Left cardiac atrium (tissue), 4 donors: Measurements from ENCODE around the gene PTAFR. TPM values are rescaled to one million over a fixed set of nuclear protein-coding genes. Genes with fewer than 3 reads are reported as not detected.
A peak's percentile ranks its signal among the peaks of the same experiment; 100 is the strongest.
"Not testable (repeated sequence)": the region's sequence is repeated elsewhere in the genome, so short reads cannot be mapped to it uniquely, and the experiment has no call there.

ENCODE experiments used
- ATAC-seq, 2 donors: fragments of 200-7000 bp; cut with Tn5 transposase; one replicate each; pipeline ENCODE4 v1.9.1; 2020; ENCODE audit warnings: mild to moderate bottlenecking in 2 of 2, moderate library complexity in 2 of 2
- DNase-seq: peaks from one replicate; pipeline ENCODE4 v3.0.0-alpha.2; 2020
- intact Hi-C, 2 donors: fragments of 100-400 bp; cut with DNase I; formaldehyde crosslinking; loops; one replicate each; pipeline versions ENCODE4 v1.14.1 to v1.15.1; 2022 to 2023
- total RNA-seq, 2 donors: library from RNA; stranded (reverse); fragmentation: NEBNext Ultra II Directional; extraction: Animal tissue kit (Norgen Biotek cat#: 25700); gene quantifications; one replicate each; pipeline ENCODE4 v1.2.1, GENCODE V29; 2021
- donor health status: DM: no; HTN: yes; CAD: no.
- donor health status: DM: no; HTN: yes; CAD: no; lungs with severe emphysema.
- donor health status: DM: yes; HTN: yes; CAD: no.
- donor health status: Dilated cardiomyopathy.

Gene PTAFR
- total RNA-seq, 2 donors from 2014 or later, result 4.7 to 5.2 TPM

DNA sequence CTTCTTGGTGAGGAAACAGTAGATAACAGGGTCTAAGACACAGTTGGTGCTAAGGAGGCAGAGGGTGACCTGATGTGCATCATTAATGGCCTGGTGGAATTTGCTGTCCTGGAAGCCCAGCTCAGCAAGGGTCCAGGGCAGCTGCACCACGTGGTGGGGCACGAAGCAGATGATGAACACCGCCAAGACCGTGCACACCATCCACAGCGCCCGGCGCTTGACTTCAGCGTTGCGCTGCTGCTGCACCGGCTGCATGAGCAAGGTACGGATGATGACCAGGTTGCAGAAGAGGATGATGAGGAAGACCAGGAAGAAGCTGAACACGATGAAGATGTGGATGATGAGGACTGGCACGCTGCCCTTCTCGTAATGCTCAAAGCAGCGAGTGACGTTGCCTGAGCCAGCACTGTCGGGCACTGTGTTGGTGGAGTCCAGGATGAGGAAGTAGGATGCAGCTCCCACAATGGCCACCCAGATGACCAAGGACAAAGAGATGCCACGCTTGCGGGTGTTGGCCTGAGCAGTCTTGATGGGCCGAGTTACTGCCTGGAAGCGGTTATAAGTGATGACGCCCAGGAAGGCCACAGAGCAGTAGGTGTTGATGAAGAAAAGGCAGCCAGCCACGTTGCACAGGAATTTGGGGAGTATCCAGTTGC, 26.2 kb downstream of the PTAFR start:
- ATAC-seq, result no peak
- DNase-seq, result no peak
- intact Hi-C loops, result no loop called here

GRCh38 chr1:28148880-28149195, 27.7 kb downstream of the PTAFR start:
- no peak for DNase-seq
- intact Hi-C loops, result no loop called here
- no peak for ATAC-seq

DNA sequence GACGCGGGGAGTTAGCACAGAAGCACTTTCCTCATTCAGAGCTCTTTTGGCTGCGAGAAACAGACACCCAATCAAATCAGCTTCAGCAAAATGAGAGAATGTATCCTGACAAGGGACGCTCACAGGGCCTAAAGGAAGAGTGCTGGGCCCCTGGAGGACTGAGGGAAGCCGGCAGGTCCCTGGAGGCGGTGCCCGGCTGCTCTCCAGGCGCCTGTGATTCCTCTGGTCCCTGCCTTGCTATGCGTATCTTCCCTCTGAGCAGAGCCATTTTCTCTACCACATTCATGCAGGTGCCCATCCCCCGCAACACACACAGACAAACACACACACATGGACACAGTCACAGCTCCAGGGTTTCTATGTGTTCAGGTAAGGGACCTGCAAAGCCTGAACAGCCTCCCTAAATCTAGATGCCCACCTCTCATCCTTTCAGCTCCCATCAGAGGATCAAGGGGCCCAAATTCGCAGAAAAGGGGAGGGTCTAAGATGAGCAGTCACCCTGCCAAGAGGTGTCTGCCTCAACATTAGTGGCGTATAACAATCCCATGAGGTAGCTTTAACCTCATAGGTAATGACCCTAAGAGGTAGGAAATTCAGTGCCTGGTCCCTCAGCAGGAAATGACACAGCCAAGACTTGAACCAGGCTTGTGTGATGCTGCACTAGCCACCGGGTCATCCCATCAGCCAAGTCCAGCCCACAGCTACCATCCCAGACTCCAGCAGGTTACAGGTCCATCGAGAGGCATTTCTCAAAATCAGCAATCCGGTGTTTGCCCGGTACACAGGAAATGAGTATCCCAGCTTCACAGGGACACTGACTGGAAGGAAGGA, 29.0 kb downstream of the PTAFR start:
- DNase-seq (no peak), ATAC-seq (no peak)
- intact Hi-C loops, result no loop called here

DNA sequence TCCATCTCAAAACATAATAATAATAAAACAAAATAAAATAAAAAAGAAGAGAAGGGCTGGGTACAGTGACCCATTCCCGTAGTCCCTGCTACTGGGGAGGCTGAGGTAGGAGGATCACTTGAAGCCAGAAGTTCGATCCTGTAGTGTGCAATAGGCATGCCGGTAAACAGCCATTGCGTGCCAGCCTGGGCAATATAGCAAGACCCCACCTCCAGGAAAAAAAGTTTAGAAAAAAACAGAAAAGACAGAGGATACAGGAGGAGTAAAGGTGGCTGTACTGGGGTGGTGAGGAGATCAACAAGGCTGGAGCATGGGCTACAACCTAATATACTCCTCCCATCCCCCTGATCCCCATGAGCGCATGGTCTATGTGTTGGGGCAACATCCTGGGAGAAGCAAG, 30.8 kb downstream of the PTAFR start:
- intact Hi-C loops, result no loop called here
- ATAC-seq (no peak), DNase-seq (no peak)

GRCh38 chr1:28144203-28145135, 32.0 kb downstream of the PTAFR start:
- intact Hi-C loops, result no loop called here
- no peak for DNase-seq
- ATAC-seq, result no peak

DNA sequence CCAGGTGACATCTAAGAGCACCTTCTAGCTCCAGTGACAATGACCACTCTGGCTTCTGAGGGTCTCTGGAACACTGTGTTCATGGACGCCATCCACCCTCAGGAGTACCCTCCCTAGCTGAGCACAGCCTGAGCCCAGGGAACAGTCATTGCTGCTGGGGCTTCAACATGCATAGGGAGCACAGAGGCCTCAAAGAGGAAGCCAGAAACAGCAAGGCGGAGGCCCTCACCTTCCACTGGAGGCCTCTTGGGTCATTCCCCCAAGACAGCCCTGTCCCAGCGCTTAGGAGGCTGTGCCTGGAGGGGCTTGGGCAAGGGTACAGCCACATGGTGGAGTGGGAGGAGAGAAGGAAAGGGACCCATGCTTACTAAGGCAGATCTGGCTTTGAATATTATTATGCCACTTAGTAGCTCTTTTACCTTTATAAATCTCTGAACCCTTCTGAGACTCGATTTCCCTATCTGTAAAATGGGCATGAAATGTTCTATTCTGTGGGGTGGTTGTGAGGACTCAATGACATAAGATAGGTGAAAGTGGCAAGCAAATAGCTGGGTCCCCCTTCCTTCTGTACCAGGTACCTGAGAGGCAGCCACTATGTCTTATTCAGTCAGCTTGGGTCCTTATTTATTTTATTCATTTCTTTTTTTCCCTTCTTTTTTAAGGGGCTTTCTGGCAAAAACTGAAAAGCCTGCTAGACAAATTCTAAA, 32.8 kb downstream of the PTAFR start:
- intact Hi-C loops, result no loop called here
- DNase-seq (no peak), ATAC-seq (no peak)

DNA sequence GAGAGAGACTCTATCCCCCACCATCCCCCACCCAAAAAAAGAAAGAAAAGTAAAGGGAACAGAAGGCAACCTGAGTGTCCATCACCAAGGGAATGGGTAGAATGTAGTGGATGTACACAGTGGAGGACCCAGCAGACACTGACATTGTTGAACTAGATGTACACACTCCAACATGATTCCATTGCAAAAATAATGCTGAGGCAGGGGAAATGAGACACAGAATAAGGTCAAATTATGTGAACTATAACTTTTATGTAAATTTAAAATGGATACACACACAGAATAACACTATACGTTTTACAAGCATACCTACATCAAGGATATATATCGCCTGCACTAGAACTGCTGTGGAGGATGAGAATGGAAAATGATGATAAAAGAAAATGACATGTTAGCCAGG, 34.8 kb downstream of the PTAFR start:
- DNase-seq, result no peak
- ATAC-seq, result no peak
- intact Hi-C loops, result no loop called here

- ATAC-seq, intact Hi-C loops, DNase-seq: not testable (repeated sequence)
Observed at GRCh38 chr1:28139866-28140265, 36.6 kb downstream of the PTAFR start.

GRCh38 chr1:28139025-28139712, 37.3 kb downstream of the PTAFR start:
- ATAC-seq (peak in 1 of 2 donors; percentile 54), DNase-seq (no peak)
- intact Hi-C loops, result no loop called here

DNA sequence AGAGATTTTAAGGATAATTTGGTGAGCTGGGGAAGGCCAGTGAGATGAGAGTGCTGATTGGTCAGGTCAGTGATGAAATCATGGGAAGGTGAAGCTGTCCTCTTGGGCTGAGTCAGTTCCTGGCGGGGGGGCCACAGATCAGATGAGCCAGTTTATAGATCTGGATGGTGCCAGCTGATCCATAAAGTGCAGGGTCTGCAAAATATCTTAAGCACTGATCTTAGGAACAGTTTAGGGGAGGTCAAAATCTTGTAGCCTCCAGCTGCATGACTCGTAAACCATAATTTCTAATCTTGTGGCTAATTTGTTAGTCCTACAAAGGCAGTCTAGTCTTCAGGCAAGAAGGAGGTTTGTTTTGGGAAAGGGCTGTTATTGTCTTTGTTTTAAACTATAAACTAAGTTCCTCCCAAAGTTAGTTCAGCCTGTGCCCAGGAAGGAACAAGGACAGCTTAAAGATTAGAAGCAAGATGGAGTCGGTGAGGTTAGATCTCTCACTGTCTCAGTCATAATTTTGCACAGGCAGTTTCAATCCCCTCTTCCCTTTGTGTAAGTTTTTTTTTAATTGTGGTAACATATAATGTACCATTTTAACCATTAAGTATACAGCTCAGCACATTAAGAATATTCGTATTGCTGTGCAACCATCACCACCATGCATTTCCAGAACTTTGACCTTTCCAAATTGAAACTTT, 39.4 kb downstream of the PTAFR start:
- no peak for ATAC-seq

DNA sequence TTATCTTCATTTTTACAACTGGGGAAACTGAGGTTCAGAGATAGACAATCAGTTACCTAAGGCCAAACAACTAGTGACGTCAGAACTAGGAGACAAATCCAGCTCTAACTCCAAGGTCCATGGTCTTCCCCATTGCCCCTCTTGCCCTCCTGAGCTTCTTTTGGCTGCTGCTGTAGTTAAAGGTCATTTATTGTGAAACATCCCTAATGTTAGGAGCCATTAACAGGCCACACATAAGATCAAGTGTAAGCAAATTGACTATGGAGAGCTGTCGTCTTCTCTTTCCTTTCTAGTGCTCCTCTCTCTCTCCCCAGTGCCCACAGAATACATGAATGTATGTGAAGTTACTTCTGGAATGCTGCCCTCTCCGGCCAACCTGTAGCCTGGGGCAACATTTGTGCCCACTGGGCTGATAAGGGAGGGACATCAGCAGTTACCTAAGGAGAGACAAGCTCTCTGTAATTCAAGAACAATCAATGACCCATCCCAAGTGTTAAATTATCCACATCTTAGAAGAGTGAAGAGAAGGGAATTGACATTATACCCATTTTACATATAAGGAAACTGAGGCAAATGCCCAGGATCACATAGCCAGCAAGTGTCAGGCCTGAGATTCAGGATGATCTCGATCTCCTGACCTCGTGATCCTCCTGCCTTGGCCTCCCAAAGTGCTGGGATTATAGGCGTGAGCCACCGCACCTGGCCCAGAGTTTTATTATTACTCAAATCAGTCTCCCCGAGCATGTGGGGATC, 40.1 kb downstream of the PTAFR start:
- intact Hi-C loops, result no loop called here
- ATAC-seq (no peak), DNase-seq (no peak)

More for the DNA sequence above, 39.4 kb downstream of the PTAFR start:
- DNase-seq, result no peak
- intact Hi-C loops, result no loop called here

- peak in 1 of 2 donors; percentile 19 for ATAC-seq
- intact Hi-C loops, result no loop called here
- DNase-seq, result no peak
Observed at GRCh38 chr1:28135371-28136168, 40.9 kb downstream of the PTAFR start.

GRCh38 chr1:28134651-28135207, 41.8 kb downstream of the PTAFR start:
- no peak for ATAC-seq
- DNase-seq, result no peak
- intact Hi-C loops, result no loop called here

GRCh38 chr1:28132171-28133167, 44.0 kb downstream of the PTAFR start:
- intact Hi-C loops, result no loop called here
- ATAC-seq, result no peak
- no peak for DNase-seq

- intact Hi-C loops, result no loop called here
- ATAC-seq (no peak), DNase-seq (no peak)
Observed at GRCh38 chr1:28130901-28131300, 45.6 kb downstream of the PTAFR start.
